ENCODE results near the gene APP. TPM values are rescaled to one million over a fixed set of nuclear protein-coding genes. Genes with fewer than 3 reads are reported as not detected.

APP gene
- total RNA-seq, 4 donors from 2014 or later = 209 to 297 (median 240) TPM

GRCh38 chr21:25938658-25939395 lies 231.7 kb downstream of the APP start:
- no peak overlapping the region for H3K27ac ChIP-seq
- TF ChIP-seq CTCF (IDR thresholded peaks at IDR 0.05) = no peak
- TF ChIP-seq POLR2A (IDR thresholded peaks at IDR 0.05) = no peak
- DNase-seq = no peak
- no peaks in the 10 kb centered on the region for H3K27me3 ChIP-seq
- no peaks in the 10 kb centered on the region for H3K9me3 ChIP-seq
- no peaks in the 10 kb centered on the region for H3K36me3 ChIP-seq
- H3K4me1 ChIP-seq = no peaks in the 10 kb centered on the region
- no peak overlapping the region for H3K4me3 ChIP-seq

- Histone ChIP-seq H3K4me3 (no peak overlapping the region), H3K36me3 (no peaks in the 10 kb centered on the region), H3K27ac (no peak overlapping the region), H3K9me3 (no peaks in the 10 kb centered on the region), H3K4me1 (no peaks in the 10 kb centered on the region), H3K27me3 (no peaks in the 10 kb centered on the region)
- TF ChIP-seq CTCF (IDR thresholded peaks at IDR 0.05) (no peak), POLR2A (IDR thresholded peaks at IDR 0.05) (no peak)
- DNase-seq = no peak
Observed at GRCh38 chr21:25936776-25937175, 233.8 kb downstream of the APP start.

- Histone ChIP-seq H3K4me1 (no peaks in the 10 kb centered on the region), H3K36me3 (no peaks in the 10 kb centered on the region), H3K9me3 (no peaks in the 10 kb centered on the region), H3K27me3 (no peaks in the 10 kb centered on the region), H3K4me3 (no peak overlapping the region), H3K27ac (peak overlapping the region in 2 of 4 donors; percentile 28 to 49)
- peak in 1 of 3 donors; percentile 60 for DNase-seq
- no peak for TF ChIP-seq CTCF (IDR thresholded peaks at IDR 0.05)
- no peak for TF ChIP-seq POLR2A (IDR thresholded peaks at IDR 0.05)
Observed at GRCh38 chr21:25934771-25935224, 235.8 kb downstream of the APP start.

GRCh38 chr21:25934130-25934529 lies 236.4 kb downstream of the APP start:
- no peaks in the 10 kb centered on the region for H3K27me3 ChIP-seq

GRCh38 chr21:25931765-25932164 lies 238.8 kb downstream of the APP start:
- no peak overlapping the region for H3K27ac ChIP-seq
- DNase-seq = no peak
- H3K36me3 ChIP-seq = no peaks in the 10 kb centered on the region
- H3K27me3 ChIP-seq = no peaks in the 10 kb centered on the region
- H3K4me3 ChIP-seq = no peak overlapping the region
- H3K4me1 ChIP-seq = no peaks in the 10 kb centered on the region
- H3K9me3 ChIP-seq = no peaks in the 10 kb centered on the region
- no peak for TF ChIP-seq POLR2A (IDR thresholded peaks at IDR 0.05)
- TF ChIP-seq CTCF (IDR thresholded peaks at IDR 0.05) = no peak

More at GRCh38 chr21:25934130-25934529, 236.4 kb downstream of the APP start:
- Histone ChIP-seq H3K27ac (peak overlapping the region in 1 of 4 donors; percentile 23), H3K9me3 (no peaks in the 10 kb centered on the region), H3K4me1 (no peaks in the 10 kb centered on the region), H3K4me3 (no peak overlapping the region), H3K36me3 (no peaks in the 10 kb centered on the region)
- DNase-seq = no peak
- TF ChIP-seq CTCF (IDR thresholded peaks at IDR 0.05) (no peak), POLR2A (IDR thresholded peaks at IDR 0.05) (no peak)
